ENCODE results near the gene CNIH3. TPM values are rescaled to one million over a fixed set of nuclear protein-coding genes. Genes with fewer than 3 reads are reported as not detected.

The CNIH3 gene
- total and polyA plus RNA-seq, 2 donors (not counting 1 experiment from before 2014, with no cell fraction given), result 0.72 to 1.8 TPM

- H3K79me2 ChIP-seq (ENCODE audit: control insufficient read depth, insufficient read depth, low read length), result no peaks in the 10 kb centered on the region
- no peak overlapping the region for H3K4me3 ChIP-seq (ENCODE audit: control extremely low read depth in 1 of 5, extremely low read depth in 1 of 5, insufficient read depth in 1 of 5, low read depth in 2 of 5, low read length in 4 of 5)
- no peaks in the 10 kb centered on the region for H3K27me3 Mint-ChIP-seq
- no peaks in the 10 kb centered on the region for H3K36me3 ChIP-seq (replicated peaks in 1 of 2; ENCODE audit: control extremely low read depth in 1 of 2, control insufficient read depth in 1 of 2, extremely low read depth in 1 of 2, insufficient read depth in 2 of 2, low read length in 1 of 2)
- ChIA-PET POLR2A (no interaction called here), CTCF (no interaction called here)
- intact Hi-C loops (cut with micrococcal nuclease), result no loop called here
- H3K9me3 ChIP-seq (ENCODE audit: control extremely low read depth in 1 of 3, control insufficient read depth in 2 of 3, insufficient read depth in 1 of 3, low read length in 2 of 3), result no peaks in the 10 kb centered on the region
- no peaks in the 10 kb centered on the region for H4K20me1 ChIP-seq (ENCODE audit: control insufficient read depth, insufficient read depth, low read length, poor library complexity, severe bottlenecking)
- TF ChIP-seq CTCF (IDR thresholded peaks at IDR 0.05) (no peak), EZH2 (IDR thresholded peaks at IDR 0.05; ENCODE audit: borderline replicate concordance, insufficient read depth, low read depth, low read length, poor library complexity, severe bottlenecking) (no peak)
- no peak overlapping the region for H3K4me3 Mint-ChIP-seq
- peaks cover 19% of the 10 kb centered on the region for H3K4me1 Mint-ChIP-seq
- H3K9ac ChIP-seq (ENCODE audit: low read length), result no peak overlapping the region
- H3K9me3 Mint-ChIP-seq (ENCODE audit: insufficient read depth), result no peaks in the 10 kb centered on the region
- H3K27ac Mint-ChIP-seq, result no peak overlapping the region
- H3K4me1 ChIP-seq (ENCODE audit: control insufficient read depth in 2 of 2, insufficient read depth in 2 of 2, low read length in 2 of 2), result peaks cover 8 to 10% of the 10 kb centered on the region in 2 donors
- no peaks in the 10 kb centered on the region for H3K27me3 ChIP-seq (replicated peaks in 1 of 4; ENCODE audit: control extremely low read depth in 1 of 4, control insufficient read depth in 3 of 4, insufficient read depth in 4 of 4, low read length in 3 of 4)
- no peak overlapping the region for H3K27ac ChIP-seq (ENCODE audit: low read length in 2 of 2)
- DNase-seq (no peak), ATAC-seq (ENCODE audit: low read depth) (no peak)
- H3K4me2 ChIP-seq (replicated peaks; ENCODE audit: low read depth, low read length, poor library complexity, severe bottlenecking), result no peak overlapping the region
- no peak overlapping the region for H2AFZ ChIP-seq (ENCODE audit: insufficient read depth, low read depth, low read length, poor library complexity, severe bottlenecking)
These were observed 163.4 kb downstream of the CNIH3 start for GRCh38 chr1:224779536-224779935.

- H3K27me3 Mint-ChIP-seq, result no peaks in the 10 kb centered on the region
- Histone ChIP-seq H3K4me3 (ENCODE audit: control extremely low read depth in 1 of 5, extremely low read depth in 1 of 5, insufficient read depth in 1 of 5, low read depth in 2 of 5, low read length in 4 of 5) (no peak overlapping the region), H3K27me3 (replicated peaks in 1 of 4; ENCODE audit: control extremely low read depth in 1 of 4, control insufficient read depth in 3 of 4, insufficient read depth in 4 of 4, low read length in 3 of 4) (no peaks in the 10 kb centered on the region), H3K4me2 (replicated peaks; ENCODE audit: low read depth, low read length, poor library complexity, severe bottlenecking) (no peak overlapping the region), H3K9me3 (ENCODE audit: control extremely low read depth in 1 of 3, control insufficient read depth in 2 of 3, insufficient read depth in 1 of 3, low read length in 2 of 3) (no peaks in the 10 kb centered on the region), H3K9ac (ENCODE audit: low read length) (no peak overlapping the region), H3K27ac (ENCODE audit: low read length in 2 of 2) (no peak overlapping the region), H2AFZ (ENCODE audit: insufficient read depth, low read depth, low read length, poor library complexity, severe bottlenecking) (no peak overlapping the region), H3K79me2 (ENCODE audit: control insufficient read depth, insufficient read depth, low read length) (no peaks in the 10 kb centered on the region), H4K20me1 (ENCODE audit: control insufficient read depth, insufficient read depth, low read length, poor library complexity, severe bottlenecking) (no peaks in the 10 kb centered on the region), H3K36me3 (replicated peaks in 1 of 2; ENCODE audit: control extremely low read depth in 1 of 2, control insufficient read depth in 1 of 2, extremely low read depth in 1 of 2, insufficient read depth in 2 of 2, low read length in 1 of 2) (no peaks in the 10 kb centered on the region), H3K4me1 (ENCODE audit: control insufficient read depth in 2 of 2, insufficient read depth in 2 of 2, low read length in 2 of 2) (peaks cover 8 to 10% of the 10 kb centered on the region in 2 donors)
- no peak for TF ChIP-seq CTCF (IDR thresholded peaks at IDR 0.05)
- no peak for TF ChIP-seq EZH2 (IDR thresholded peaks at IDR 0.05; ENCODE audit: borderline replicate concordance, insufficient read depth, low read depth, low read length, poor library complexity, severe bottlenecking)
- WGBS (ENCODE audit: insufficient coverage), result 88% methylated on average over 5 of the region's 5 CpGs
- no peak for ATAC-seq (ENCODE audit: low read depth)
- ChIA-PET POLR2A (no interaction called here), CTCF (no interaction called here)
- H3K27ac Mint-ChIP-seq, result no peak overlapping the region
- no peaks in the 10 kb centered on the region for H3K9me3 Mint-ChIP-seq (ENCODE audit: insufficient read depth)
- H3K4me3 Mint-ChIP-seq, result no peak overlapping the region
- H3K4me1 Mint-ChIP-seq, result peaks cover 20% of the 10 kb centered on the region
- no peak for DNase-seq
- intact Hi-C loops (cut with micrococcal nuclease), result no loop called here
These were observed 164.6 kb downstream of the CNIH3 start for GRCh38 chr1:224780736-224781135.

Data from B cell (primary cell).